ENCODE data around the gene CCNF. TPM values are rescaled to one million over a fixed set of nuclear protein-coding genes. Genes with fewer than 3 reads are reported as not detected.
A peak's percentile ranks its signal among the peaks of the same experiment; 100 is the strongest.

CCNF gene
- total and polyA plus RNA-seq, 12 donors: 0.71 to 5.4 (median 2.2) TPM

DNA sequence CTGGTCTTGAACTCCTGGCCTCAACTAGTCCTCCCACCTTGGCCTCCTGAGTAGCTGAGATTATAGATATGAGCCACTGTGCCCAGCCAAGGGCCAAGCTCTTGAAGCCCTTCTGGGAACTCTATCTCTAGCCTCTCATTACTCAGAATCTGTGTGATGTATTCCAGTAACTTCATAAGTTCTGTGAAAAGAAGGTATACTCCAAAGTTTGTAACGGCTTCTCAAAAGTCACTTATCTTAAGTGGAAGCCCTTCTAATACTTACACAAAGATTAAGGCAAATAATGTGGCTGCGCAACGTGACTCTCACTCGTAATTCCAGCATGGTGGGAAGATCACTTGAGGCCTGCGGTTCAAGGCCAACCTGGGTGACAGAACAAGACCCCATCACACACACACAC, 65.4 kb downstream of the CCNF start:
- peaks cover 0 to 9% of the 10 kb centered on the region in 2 donors for H3K36me3 ChIP-seq (replicated peaks in 1 of 2)
- DNase-seq: no peak
- no peak overlapping the region for H3K4me3 ChIP-seq
- intact Hi-C loops (cut with DNase I): loop anchor here (5.0 to 10.0 kb wide), 3 partner anchors 47 to 200 kb away; no protein-coding TSS in a partner anchor
- H3K9me3 ChIP-seq (replicated peaks in 1 of 3): no peaks in the 10 kb centered on the region
- no peak overlapping the region for H3K27ac ChIP-seq
- WGBS, 4 donors: 86 to 93% (median 89%) methylated on average over 5 of the region's 5 CpGs
- no peaks in the 10 kb centered on the region for H3K27me3 ChIP-seq
- TF ChIP-seq, protein P1, sequence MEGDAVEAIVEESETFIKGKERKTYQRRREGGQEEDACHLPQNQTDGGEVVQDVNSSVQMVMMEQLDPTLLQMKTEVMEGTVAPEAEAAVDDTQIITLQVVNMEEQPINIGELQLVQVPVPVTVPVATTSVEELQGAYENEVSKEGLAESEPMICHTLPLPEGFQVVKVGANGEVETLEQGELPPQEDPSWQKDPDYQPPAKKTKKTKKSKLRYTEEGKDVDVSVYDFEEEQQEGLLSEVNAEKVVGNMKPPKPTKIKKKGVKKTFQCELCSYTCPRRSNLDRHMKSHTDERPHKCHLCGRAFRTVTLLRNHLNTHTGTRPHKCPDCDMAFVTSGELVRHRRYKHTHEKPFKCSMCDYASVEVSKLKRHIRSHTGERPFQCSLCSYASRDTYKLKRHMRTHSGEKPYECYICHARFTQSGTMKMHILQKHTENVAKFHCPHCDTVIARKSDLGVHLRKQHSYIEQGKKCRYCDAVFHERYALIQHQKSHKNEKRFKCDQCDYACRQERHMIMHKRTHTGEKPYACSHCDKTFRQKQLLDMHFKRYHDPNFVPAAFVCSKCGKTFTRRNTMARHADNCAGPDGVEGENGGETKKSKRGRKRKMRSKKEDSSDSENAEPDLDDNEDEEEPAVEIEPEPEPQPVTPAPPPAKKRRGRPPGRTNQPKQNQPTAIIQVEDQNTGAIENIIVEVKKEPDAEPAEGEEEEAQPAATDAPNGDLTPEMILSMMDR (IDR thresholded peaks at IDR 0.05): no peak
- peaks cover 0 to 15% of the 10 kb centered on the region in 2 donors for H3K4me1 ChIP-seq (replicated peaks in 1 of 2)

DNA sequence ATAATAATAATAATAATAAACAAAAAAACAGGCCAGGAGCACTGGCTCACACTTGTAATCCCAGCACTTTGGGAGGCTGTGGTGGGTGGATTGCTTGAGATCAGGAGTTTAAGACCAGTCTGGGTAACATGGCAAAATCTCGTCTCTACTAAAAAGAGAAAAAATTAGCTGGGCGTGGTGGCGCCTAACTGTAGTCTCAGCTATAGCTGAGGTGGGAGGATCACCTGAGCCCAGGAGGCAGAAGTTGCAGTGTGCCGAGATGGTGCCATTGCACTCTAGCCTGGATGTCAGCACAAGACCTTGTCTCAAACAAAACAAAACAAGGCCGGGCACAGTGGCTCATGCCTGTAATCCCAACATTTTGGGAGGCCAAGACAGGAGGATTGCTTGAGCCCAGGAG, 65.8 kb downstream of the CCNF start:
- Histone ChIP-seq H3K27ac (no peak overlapping the region), H3K4me1 (replicated peaks in 1 of 2) (peaks cover 0 to 15% of the 10 kb centered on the region in 2 donors), H3K27me3 (no peaks in the 10 kb centered on the region), H3K36me3 (replicated peaks in 1 of 2) (peaks cover 0 to 9% of the 10 kb centered on the region in 2 donors), H3K9me3 (replicated peaks in 1 of 3) (no peaks in the 10 kb centered on the region), H3K4me3 (no peak overlapping the region)
- DNase-seq: no peak
- TF ChIP-seq, protein P1 (IDR thresholded peaks at IDR 0.05): no peak
- no peak for TF ChIP-seq POLR2A (IDR thresholded peaks at IDR 0.05)
- 83 to 95% (median 88%) methylated on average over 5 of the region's 5 CpGs for WGBS, 4 donors
- intact Hi-C loops (cut with DNase I): loop anchor here (5.0 to 10.0 kb wide), 3 partner anchors 48 to 200 kb away; no protein-coding TSS in a partner anchor

DNA sequence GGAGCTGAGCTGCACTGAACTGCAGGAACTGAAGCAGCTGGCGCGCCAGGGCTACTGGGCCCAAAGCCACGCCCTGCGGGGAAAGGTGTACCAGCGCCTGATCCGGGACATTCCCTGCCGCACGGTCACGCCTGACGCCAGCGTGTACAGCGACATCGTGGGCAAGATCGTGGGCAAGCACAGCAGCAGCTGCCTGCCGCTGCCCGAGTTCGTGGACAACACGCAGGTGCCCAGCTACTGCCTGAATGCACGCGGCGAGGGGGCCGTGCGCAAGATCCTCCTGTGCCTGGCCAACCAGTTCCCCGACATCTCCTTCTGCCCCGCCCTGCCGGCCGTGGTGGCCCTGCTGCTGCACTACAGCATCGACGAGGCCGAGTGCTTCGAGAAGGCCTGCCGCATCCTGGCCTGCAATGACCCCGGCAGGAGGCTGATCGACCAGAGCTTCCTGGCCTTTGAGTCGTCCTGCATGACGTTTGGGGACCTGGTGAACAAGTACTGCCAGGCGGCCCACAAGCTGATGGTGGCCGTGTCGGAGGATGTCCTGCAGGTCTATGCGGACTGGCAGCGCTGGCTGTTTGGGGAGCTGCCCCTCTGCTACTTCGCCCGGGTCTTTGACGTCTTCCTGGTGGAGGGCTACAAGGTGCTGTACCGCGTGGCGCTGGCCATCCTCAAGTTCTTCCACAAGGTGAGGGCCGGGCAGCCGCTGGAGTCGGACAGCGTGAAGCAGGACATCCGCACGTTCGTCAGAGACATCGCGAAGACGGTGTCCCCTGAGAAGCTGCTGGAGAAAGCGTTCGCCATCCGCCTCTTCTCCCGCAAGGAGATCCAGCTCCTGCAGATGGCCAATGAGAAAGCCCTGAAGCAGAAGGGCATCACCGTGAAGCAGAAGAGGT, 67.2 kb downstream of the CCNF start:
- Histone ChIP-seq H3K27me3 (no peaks in the 10 kb centered on the region), H3K9me3 (replicated peaks in 1 of 3) (no peaks in the 10 kb centered on the region), H3K36me3 (replicated peaks in 1 of 2) (peaks cover 0 to 9% of the 10 kb centered on the region in 2 donors), H3K4me3 (no peak overlapping the region), H3K4me1 (replicated peaks in 1 of 2) (peaks cover 0 to 18% of the 10 kb centered on the region in 2 donors), H3K27ac (peak overlapping the region in 1 of 5 donors; percentile 47)
- WGBS, 4 donors: 94 to 96% (median 95%) methylated on average over 27 to 62 of the region's 62 CpGs
- no peak for DNase-seq
- TF ChIP-seq, protein P1 (IDR thresholded peaks at IDR 0.05): no peak
- no peak for TF ChIP-seq POLR2A (IDR thresholded peaks at IDR 0.05)
- intact Hi-C loops (cut with DNase I): loop anchor here (5.0 to 10.0 kb wide), 3 partner anchors 49 to 202 kb away; no protein-coding TSS in a partner anchor

DNA sequence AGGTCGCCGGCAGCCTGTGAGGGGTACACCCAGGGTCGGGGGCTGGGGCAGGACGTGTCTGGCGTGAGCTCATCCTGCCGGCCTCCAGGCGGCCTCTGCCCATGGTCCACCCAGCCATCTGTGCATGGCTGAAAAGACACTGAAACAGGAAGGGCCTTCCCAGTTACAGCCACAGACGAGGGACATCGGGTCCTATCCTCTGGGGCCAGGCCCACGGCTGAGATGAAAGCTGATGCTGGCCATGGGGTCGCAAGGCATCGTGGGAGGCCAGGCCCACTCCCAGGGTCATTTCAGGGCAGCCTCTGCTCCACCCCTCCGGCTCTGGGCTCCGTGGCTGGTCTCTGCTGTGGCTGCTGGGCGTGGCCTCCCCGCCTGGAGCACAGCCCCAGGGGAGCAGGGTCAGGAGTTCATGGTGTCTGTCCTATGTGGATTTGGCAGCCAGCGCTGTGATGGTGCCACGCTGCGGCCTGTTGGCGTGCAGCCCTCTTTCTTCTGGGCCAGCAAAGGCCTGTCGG, 67.9 kb downstream of the CCNF start:
- Histone ChIP-seq H3K36me3 (replicated peaks in 1 of 2) (peaks cover 0 to 9% of the 10 kb centered on the region in 2 donors), H3K27me3 (no peaks in the 10 kb centered on the region), H3K9me3 (replicated peaks in 1 of 3) (no peaks in the 10 kb centered on the region), H3K4me3 (no peak overlapping the region), H3K27ac (peak overlapping the region in 1 of 5 donors; percentile 47), H3K4me1 (replicated peaks in 1 of 2) (peaks cover 0 to 24% of the 10 kb centered on the region in 2 donors)
- WGBS, 4 donors: 42 to 73% (median 57%) methylated on average over 8 to 21 of the region's 21 CpGs
- intact Hi-C loops (cut with DNase I): loop anchor here (5.0 to 10.0 kb wide), 3 partner anchors 50 to 202 kb away; no protein-coding TSS in a partner anchor
- TF ChIP-seq, protein P1 (IDR thresholded peaks at IDR 0.05): no peak
- TF ChIP-seq POLR2A (IDR thresholded peaks at IDR 0.05): no peak
- DNase-seq: peak in 6 of 7 donors; percentile 58 to 82 (median 72)
